Fibroblast of mammary gland (primary cell): ENCODE measurements around the gene SYT6.
A peak's percentile ranks its signal among the peaks of the same experiment; 100 is the strongest.

ENCODE experiments used
- DNase-seq: peaks from one replicate; pipeline ENCODE4 v3.0.0-alpha.2; 2010; ENCODE audit warnings: low read depth
- H3K4me3 ChIP-seq: 2 replicates; pipeline ENCODE4 v1.5.1; 2011; ENCODE audit warnings: low read depth, mild to moderate bottlenecking, low read length, moderate library complexity; ENCODE audit not compliant: control insufficient read depth
- TF ChIP-seq, protein P1 (sequence below): conservative IDR thresholded peaks from 2 replicates; pipeline ENCODE4 v1.5.1; 2011; ENCODE audit warnings: low read depth, low read length, inconsistent platforms; ENCODE audit not compliant: control insufficient read depth, insufficient read depth

SYT6 gene

DNA sequence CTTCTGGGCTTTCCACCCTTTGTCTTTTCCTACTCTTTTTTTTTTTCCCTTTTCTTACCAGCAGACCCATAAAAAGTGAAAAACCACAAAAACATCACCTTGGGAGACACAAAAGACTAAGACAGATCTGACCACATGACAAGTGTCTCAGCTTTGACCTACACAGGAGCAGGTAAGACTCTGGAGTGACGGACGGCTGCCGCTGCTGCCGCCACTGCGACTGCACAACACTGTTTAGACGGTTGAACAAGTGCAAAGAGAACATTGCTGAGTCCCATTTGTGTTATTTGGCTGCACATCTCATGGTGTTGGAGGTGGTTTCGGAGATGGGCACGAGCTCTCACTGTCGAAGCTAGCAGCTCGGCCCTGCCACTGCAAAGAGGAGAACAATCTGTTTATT is 62.0 kb downstream of the SYT6 start:
- no peak for DNase-seq
- TF ChIP-seq, protein P1, sequence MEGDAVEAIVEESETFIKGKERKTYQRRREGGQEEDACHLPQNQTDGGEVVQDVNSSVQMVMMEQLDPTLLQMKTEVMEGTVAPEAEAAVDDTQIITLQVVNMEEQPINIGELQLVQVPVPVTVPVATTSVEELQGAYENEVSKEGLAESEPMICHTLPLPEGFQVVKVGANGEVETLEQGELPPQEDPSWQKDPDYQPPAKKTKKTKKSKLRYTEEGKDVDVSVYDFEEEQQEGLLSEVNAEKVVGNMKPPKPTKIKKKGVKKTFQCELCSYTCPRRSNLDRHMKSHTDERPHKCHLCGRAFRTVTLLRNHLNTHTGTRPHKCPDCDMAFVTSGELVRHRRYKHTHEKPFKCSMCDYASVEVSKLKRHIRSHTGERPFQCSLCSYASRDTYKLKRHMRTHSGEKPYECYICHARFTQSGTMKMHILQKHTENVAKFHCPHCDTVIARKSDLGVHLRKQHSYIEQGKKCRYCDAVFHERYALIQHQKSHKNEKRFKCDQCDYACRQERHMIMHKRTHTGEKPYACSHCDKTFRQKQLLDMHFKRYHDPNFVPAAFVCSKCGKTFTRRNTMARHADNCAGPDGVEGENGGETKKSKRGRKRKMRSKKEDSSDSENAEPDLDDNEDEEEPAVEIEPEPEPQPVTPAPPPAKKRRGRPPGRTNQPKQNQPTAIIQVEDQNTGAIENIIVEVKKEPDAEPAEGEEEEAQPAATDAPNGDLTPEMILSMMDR, result no peak
- no peak overlapping the region for H3K4me3 ChIP-seq

DNA sequence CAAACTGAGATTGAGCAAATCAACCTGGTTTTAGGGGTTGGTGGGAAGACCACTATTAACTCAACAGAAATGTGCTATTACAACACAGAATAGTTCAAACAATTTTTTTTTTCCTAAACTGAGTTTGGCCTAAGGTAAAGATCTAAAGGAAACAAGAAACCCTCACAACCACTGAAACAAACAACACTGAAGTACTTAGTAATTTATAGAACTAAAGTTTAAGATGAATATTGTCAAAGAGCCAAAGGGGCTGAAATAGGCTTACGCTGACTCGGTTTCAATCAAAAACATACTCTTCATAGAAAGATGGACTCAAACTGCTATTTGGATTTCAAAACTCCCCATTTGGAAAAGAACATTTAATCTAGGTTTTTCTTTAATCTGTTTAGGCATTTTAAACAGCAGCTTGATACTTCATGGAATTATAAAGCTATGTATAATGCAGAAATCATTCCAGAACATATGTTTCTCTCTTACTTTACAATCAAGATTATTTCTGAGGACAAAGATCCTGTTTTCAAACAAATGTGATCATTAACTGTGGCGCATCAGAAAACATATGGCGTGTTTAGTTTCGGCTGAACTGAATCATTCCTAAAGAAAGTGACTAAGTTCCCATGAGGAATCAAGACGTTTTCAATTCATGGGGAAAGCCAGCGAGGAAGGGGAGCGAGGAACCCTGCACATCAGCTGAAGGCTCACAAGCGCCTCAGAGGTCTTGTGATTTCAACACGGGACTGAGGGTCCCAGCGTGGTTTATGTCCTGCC is 62.7 kb downstream of the SYT6 start:
- TF ChIP-seq, protein P1, result no peak
- no peak overlapping the region for H3K4me3 ChIP-seq
- DNase-seq, result peak; percentile 3

DNA sequence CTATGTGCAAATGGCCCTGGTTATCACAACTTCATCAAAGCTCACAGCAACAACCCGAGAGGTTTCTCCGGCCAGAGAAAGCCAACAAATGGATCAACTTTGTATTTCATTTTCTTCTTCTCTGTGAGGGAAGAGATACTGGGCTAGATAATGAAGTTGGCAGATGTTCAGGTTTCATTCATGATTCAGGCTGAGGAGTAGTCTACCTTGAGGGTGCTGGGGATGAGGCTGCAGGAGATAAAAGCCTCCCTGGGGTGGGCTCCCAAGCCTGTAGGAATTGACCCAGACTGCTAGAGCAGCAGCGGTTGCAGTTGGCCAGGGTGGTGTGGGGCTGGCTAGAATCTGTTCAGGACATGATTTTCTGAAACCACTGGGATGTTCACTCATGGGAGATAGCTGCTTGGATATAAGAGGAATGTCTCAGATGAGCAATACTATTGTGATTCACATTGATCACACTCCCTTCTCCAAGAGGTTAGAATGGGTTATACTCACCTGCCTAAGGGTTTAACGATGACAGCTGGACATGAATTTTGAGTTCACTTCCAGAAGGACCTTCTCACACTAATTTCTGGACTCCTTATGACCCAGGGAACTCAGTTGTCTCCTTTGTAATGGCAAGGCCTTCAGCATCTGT is 64.0 kb downstream of the SYT6 start:
- TF ChIP-seq, protein P1, result no peak

DNA sequence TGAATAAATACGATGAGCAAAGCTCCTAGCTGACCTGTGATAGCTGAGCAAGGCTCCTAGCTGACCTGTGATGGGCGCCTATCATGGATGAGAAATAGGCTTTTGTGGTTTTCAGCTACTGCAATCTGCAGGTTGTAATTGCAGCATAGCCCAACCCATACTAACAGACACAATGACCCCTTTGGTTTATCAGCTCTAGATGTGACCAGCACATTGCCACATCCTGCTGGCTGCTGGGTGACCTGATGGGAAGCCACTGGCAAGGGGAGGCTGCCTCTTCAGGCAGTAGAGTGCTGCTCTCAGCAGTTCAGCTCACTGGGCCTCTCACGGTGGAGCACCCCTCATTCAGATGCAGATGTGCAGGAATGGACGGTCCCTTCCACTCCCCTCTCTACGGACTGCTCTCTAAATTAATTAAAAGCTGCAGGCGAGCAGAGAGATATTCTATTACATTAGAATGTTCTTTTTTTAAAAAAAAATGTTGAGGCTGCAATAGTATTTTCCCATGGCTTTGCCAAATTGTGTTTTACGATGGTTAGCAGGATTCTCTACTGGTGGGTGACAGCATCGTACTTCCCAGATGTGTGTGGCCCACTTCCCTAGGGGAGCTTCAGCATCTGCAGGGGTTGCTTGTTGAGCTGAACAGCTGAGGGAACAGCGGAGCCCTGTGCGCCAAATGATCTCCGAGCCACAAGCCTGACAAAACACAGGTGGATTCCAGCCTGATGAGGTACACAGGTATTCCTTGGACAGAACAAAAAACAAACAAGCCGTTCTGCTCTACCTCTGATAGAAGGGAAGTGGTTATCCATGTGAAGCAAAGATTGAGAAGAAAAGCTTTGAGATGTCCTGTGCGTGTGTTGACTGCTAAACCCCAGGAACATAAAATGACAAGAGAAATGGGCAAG is 65.0 kb downstream of the SYT6 start:
- H3K4me3 ChIP-seq, result no peak overlapping the region
- TF ChIP-seq, protein P1, result no peak
- DNase-seq, result no peak

More for the DNA sequence above, 64.0 kb downstream of the SYT6 start:
- no peak for DNase-seq
- H3K4me3 ChIP-seq, result no peak overlapping the region

DNA sequence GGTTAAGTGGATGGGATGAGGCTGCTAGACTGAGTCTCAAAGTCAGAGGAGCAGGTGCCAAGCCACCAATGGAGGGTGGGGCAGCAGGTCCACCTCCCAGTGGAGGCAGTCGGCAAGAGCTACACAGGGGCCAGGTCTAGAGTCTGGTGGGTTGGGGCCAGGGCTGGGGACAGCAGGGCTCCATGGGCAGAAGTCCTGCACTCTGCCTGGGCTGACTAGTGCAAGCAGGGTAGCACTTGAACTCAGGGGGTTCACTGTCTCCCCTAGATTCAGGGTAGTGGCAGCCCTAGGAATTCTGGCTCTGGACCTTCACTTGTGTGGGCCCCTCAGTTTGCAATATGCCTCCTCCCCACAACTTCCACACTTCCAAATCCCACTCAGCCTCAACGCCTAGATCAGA is 66.2 kb downstream of the SYT6 start:
- no peak overlapping the region for H3K4me3 ChIP-seq
- TF ChIP-seq, protein P1, result no peak
- no peak for DNase-seq

DNA sequence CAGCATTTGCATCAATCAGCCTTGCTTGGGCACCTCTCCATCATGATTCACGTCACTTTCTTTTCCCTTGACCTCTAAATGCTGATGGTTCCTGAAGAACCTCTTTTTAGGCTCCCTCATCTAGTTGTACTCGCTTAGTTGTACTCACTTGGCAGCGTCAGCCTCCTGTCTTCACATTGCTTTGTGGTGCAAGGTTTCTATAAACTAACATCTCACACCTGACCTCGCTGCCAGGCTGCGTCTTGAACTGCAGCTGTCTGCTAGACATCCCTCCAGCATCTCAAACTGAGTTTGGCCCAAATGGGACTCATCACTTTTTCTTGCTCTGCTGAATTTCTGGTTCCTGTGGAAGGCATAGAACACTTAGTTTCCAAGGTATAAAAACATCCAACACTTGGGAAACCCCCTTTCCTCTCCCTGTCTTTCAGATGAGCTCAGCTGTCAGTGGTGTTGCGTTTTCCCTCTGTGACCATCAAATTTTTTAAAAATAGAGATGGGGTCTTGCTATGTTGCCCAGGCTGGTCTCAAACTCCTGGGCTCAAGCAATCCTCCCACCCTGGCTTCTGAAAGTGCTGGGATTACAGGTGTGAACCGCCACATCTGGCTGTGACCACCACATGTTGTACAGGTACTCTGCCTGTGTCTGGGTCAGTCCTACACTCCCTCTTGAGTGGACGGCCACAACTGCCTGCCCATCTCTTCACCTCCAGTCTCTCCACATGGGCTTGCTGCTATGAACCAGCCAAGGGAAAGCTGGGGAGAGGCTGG is 66.9 kb downstream of the SYT6 start:
- TF ChIP-seq, protein P1, result no peak
- H3K4me3 ChIP-seq, result no peak overlapping the region
- no peak for DNase-seq
